Renal cortical epithelial cell (primary cell): ENCODE results near the gene MED8. TPM values are rescaled to one million over a fixed set of nuclear protein-coding genes. Genes with fewer than 3 reads are reported as not detected.
"Not testable (repeated sequence)": the region's sequence is repeated elsewhere in the genome, so short reads cannot be mapped to it uniquely, and the experiment has no call there.

Experiments
- DNase-seq: peaks from one replicate; pipeline ENCODE4 v3.0.0-alpha.2; 2011; ENCODE audit warnings: low read depth
- total RNA-seq: library from RNA; depleted of rRNA; stranded (reverse); fragments of >200 nt; gene quantifications from 2 replicates; pipeline ENCODE4 v1.2.3, GENCODE V29; 2014

Gene MED8
- total RNA-seq, 1 donor from 2014 or later: 40.2 TPM

DNA sequence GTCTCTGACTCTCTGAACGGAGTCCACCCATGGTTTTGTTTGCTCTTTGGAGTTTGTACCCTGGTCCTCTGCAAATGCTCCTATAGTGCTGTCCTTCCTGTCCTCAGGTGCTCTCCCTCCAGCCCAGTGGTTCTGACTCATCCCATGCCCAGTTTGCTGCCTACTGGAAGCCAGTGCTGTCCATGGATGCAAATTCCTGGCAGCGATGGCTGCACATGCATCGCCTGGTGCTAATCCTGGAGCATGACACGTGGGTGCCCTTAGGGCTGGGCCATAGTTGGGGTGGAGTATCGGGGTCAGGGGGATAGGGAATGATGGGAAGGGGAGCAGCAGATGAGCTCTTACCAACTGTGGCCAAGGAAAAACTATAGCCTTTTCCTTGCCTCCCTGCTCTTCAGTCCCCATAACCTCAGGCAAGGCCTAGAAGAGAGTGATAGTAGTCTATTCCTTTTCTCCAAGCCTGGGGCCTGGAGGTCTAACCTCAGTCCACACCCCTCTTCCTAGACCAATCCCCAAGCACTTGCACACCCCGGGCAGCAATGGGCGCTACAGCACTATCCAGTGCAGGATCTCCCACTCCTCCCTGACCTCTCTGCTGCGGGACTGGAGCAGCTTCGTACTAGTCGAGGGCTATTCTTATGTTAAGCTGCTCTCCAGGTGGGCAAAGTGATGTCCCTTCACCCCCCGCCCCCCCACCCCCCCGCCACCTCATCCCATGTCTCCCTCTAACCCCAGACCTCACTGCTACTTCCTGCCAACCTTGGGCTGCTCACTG lies 32.6 kb upstream of the MED8 start:
- peak; percentile 23 for DNase-seq

DNA sequence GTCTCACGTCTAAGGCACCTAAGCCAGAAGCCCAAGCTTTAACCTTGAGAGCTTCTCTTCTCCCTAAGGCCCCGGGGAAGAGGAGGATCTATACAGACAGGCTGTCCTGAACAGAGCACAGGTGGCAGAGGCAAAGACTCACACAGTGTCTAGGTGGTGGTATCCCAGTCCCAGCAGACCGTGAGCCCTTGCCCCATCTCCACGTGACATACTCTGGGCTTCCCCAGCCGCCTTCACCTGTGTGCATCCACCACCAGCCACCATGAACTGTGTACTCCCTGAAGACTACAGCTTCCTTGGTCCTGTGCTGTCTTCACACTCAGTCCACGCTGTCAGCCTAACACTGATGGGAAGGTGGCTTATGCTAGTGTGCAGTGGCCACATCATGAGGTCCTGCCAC lies 31.8 kb upstream of the MED8 start:
- DNase-seq: no peak

DNA sequence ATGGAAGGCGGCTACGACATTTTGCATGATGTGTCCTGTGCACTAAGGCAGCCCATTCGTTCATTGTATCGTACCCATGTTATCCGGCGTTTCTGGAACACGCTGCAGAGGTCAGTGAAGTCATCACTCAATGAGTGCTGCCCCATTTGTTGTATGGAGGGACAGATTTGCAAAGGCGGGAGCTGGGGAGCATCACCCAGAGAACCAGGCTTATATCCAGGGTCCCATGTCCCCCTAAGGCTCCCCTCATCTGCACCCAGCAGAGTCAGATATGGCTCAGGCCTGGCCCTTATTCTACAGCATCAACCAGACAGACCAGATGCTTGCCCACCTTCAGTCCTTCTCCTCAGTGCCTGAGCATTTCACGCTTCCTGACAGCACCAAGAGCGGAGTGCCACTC lies 31.3 kb upstream of the MED8 start:
- DNase-seq: no peak

DNA sequence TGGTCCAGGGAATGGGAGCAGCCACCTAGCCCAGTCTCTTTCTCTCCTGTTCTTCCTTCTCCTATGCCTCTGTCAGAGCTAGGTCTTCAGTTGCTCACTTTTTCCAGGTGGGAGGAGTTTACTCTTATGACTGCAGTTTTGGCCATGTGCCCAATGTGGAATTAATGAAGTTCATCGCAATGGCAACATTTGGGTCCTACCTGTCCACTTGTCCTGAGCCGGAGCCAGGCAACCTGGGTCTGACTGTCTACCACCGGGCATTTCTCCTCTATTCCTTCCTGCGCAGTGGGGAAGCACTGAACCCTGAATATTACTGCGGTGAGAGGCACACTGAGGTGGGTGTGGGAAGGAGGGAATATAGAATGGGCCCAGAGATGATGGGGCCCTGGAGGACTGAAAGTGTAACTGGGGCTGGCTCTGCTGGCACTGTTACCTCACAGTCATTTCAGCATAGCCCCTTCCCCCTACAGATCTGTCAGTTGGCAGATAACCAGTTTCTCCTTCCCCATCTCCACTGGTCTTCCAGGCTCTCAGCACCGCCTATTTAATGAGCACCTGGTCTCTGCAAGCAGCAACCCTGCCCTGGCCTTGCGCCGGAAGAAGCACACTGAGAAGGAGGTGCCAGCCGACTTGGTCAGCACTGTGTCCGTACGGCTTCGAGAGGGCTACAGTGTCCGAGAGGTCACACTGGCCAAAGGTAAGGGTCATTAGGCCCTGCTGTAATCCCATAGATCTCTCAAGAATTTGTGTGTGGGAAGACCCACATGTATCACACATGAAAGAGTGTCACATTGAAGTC lies 30.2 kb upstream of the MED8 start:
- DNase-seq: no peak

DNA sequence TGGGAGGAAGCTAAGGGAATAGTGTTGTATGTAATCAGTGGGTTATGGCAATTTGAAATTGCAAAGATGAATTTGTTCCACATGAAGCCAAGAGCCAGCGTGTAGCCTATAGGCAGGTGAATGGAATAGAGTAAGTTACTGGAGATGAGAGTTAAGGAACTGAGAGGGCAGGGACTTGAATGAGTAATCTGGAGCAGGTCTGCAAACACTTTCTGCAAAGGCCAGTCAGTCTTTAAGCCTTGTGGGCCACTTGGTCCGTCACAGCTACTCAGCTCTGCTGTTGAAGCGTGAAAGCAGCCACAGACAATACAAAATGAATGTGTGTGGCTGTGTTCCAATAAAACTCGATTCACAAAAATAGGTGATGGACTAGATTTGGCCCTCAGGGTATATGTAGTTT lies 29.3 kb upstream of the MED8 start:
- no peak for DNase-seq

DNA sequence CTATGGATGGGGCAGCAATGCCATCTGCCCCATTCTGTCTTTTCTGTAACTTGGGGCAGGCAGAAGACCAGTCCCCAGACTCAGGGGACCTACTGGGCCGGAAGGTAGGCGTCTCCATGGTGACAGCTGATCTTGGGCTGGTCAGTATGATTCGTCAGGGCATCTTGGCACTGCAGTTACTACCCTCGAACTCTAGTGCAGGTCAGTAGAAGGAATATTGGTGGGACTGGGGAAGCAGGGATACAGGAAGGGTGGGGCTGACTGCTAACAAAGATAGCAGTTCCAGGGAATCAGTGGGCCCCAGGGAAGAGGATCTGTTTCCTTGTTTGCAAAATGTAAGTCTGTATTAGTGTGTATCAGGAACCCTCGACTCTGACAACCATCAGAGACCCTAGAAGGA lies 26.3 kb upstream of the MED8 start:
- no peak for DNase-seq

DNA sequence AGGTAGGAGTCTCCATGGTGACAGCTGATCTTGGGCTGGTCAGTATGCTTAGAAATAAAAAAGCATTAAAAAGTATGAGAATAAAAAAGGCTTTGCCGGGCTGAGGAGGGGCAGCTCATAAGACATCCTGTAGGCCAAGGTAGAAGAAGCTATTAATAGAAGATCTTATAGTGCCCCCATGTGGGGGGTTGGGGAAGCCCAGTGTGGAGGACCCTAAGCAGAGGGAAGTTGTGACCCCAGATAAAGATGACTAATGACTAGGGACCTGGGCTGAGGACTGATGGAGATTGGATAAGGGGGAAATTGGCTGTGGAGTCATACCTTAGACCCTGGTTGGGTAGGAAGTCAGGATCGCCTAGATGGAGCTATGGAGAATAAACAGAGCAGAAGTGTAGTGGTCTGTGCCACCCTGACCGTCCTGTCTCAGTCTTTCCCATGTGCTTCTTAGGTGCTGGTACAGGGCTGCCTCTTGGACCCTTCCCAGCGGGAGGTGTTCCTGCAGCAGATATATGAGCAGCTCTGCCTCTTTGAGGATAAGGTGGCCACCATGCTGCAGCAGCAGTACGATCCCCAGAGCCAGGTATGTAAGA lies 25.1 kb upstream of the MED8 start:
- DNase-seq: peak; percentile 48

DNA sequence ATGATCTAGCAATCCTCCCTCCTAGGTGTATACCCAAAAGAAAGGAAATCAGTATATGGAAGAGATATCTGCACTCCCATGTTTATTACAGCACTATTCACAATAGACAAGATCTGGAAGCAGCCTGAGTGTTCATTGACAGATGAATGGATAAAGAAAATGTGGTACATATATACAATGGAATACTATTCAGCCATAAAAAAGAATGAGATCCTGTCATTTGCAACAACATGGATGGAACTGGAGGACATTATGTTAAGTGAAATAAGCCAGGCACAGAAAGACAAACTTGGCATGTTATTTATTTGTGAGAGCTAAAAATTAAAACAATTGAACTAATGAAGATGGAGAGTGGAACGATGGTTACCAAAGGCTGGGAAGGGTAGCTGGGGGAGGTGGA lies 23.8 kb upstream of the MED8 start:
- DNase-seq: not testable (repeated sequence)

DNA sequence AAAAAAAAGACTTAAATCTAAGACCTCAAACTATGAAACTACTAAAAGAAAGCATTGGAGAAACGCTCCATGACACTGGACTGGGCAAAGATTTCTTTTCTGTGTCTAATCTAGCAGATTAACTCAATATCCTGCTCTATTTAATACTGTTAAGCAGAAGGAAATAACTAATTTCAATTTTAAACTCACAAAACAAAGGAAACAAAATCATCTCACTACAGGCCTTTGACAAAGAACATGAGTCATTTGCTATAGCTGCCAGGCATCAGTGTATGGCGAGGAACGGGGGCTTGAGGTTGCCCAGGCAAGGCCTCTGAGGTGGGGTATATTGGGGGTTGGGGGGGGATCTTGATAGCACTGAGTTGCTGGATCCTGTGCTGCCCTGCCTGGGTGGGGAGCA lies 21.0 kb upstream of the MED8 start:
- DNase-seq: no peak

DNA sequence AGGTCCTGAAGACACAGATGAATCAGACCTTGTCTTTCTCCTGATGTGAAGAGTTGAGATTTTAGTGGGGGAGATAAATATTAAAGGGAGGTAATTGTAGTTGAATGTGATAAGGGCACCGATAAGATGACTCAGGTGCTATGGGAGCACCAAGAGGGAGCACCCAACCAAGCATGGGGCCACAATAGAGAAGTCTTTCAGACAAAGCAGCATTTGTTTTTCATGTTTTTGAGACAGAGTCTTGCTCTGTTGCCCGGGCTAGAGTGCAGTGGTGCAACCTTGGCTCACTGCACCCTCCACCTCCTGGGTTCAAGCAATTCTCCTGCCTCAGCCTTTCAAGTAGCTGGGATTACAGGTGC lies 16.3 kb upstream of the MED8 start:
- no peak for DNase-seq

DNA sequence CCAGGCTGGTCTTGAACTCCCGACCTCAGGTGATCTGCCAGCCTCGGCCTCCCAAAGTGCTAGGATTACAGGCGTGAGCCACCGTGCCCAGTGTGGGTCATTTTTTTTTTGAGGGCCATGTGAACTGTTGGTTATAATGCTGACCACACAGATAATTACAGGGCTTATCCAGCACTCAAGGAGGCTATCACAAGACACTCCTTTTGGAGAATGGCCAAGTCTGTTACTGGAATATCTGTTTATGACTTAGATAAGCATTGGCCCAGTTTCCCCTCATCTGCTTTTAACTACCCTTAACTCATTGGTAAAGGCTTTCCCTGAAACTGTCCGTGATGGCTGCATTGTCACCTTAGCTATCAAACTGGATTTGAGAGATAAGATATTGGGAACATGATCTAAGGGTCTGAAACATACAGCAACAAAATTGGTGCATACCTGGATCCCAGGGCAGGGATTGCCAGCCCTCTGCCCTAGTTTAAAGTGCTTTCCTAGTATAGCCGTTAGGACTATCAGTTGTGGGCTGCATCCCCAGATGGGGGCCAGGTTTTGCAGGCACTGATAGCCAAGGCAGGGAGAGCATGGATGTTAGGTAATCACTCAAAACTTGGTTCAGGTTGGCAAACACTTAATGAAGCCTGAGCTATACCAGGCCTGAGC lies 15.7 kb upstream of the MED8 start:
- no peak for DNase-seq

DNA sequence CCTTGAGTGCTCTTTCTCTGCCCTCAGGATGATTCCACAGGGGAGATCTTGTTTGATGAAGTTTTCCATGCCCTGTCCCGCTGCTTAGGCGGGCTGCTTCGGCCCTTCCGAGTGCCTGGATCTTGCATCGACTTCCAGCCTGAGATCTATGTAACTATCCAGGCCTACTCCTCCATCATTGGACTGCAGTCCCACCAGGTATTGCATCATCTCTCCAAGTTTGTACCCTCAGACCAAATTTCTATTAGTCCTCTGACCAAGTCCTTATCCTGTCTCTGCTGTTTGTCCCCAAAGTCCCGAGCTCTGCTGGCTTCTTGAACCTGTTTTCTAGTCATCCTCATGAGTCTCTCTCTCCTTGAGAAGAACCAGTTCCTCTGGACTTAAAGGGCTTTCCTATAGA lies 14.8 kb upstream of the MED8 start:
- no peak for DNase-seq

DNA sequence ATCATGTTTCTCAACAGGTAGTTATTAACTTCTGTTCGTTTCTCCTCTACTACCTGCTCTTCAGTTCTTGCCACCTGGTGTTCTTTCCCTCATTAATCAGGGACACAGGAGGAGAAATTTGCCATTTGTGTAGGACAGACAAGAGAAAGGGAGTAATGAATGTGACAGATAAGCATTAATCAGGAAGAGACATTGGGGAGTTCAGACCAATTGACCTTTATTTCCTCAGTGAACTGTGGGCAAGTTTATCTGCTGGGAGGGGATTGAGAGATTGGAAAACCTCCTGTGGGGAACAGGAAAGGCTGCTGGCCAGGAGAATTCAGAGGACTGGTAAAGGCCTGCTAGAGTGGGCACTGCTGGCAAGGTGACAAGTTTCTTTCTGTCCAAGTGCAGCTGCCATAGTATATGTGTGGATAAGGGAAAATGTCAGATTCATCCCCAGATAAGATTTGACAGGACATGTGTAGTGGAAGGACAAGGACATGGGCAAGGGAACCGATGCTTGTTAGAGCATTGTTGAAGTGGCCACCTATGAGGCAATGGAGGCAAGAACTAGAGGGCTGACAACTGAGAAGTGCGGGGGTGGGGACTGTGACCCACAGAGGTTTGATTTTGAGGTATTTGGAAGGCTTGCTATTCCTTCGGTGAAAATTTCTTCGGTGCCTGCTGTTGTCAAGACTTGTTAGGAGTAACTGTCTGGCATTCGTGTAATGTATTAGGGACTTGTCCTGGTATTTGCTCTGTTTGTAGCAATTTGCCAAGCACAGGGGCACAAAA lies 12.7 kb upstream of the MED8 start:
- DNase-seq: no peak

DNA sequence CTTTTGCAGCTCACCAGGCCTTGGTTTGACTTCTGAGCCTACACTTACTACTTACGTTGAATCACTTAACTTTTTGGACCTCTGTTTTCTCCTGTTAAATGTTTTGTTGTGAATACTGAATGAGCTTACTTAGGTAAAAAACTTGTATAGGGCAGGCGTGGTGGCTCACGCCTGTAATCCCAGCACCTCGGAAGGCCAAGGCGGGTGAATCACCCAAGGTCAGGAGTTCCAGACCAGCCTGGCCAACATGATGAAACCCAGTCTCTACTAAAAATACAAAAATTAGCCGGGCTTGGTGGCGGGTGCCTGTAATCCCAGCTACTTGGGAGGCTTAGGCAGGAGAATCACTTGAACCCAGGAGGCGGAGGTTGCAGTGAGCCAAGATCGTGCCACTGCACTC lies 10.8 kb upstream of the MED8 start:
- not testable (repeated sequence) for DNase-seq

DNA sequence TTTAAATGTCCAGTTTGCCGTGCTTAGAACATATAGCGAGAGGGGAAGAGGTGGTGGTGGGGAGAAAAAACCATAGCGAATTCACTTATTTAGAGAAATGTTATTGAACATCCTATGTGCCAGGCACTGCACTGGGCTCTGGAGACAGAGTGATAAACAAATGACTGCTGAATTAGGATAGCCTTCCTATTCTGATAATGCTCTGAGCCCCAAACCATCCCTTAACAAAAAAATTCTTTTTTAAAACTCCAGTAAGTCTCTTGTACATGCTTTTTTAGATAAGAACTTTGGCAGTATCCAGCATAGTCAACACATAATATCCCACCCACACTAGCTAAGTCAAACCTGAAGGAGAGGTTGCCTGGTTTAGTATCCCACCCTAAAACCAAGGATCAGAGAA lies 8.6 kb upstream of the MED8 start:
- DNase-seq: no peak

DNA sequence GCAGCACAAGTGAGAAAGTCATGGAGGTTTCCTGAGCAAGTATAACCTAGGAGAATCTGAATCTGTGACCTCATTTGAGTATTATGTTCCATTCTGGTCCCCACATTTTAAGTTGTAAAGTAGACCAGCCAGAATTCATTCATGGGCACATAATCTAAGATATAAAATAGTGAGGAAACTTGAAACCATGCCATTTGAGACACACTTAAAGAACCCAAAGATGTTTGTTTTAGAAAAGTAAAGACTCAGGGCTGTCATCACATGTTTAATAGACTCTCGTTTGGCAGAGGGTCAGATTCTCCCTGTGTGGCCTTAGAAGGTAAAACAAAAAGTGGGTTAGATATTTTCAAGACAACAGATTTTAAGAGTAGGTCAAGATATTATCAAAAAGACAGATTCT lies 6.5 kb upstream of the MED8 start:
- DNase-seq: no peak

DNA sequence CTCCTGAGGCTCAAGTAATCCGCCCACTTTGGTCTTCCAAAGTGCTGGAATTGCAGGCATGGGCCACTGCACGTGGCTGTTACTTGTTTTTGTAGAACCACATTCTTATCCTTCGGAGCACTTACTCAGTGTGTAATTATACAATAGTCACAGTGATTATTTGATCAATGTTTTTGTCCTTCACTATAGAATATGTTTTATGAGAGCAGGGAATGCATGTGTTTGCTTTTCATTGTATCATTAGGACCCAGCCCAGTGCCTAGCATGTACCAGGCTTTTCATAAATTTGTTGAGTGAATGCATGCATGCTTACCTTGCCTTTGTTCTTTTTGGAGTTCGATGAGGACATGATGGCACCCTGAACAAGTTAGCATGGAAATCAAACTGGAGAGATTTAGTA lies 5.9 kb upstream of the MED8 start:
- no peak for DNase-seq

DNA sequence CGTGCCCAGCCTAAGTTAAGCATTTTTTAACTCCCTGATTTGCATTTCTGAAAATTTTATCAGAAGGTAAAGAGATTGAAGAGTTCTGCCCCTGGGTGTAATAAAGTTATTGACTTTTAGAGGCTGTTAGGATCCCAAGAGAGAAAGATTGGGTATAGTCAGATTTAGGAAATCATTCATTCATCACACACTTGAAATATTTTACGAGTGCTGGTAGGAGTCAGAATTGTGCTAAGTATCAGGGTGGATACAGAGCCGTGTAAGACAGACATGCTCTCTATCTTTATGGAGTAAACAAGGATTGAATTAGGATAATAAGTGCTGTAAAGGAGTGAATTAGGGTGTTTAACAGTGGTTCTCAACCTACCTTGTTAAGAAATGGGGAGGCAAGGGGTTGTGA lies 3.1 kb upstream of the MED8 start:
- DNase-seq: no peak

DNA sequence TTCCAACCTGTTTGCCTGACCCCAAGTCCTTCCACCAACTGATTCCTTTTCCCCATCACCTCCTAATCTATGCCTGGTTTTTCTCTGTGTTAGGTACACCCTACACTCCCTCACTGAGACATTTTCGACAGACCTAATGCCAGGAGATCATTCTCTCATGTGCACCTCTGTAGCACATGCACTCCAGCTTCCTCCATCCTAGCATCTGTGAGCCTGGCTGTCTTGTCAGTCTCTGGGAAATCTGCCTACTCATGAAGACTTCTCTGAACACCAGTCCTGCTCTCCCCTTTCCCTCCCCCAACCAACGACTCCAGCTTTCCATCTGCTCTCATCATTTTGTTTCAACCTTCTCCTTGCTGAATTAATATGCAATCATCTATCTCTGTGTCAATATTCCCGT lies 987 bp downstream of the MED8 start:
- no peak for DNase-seq

DNA sequence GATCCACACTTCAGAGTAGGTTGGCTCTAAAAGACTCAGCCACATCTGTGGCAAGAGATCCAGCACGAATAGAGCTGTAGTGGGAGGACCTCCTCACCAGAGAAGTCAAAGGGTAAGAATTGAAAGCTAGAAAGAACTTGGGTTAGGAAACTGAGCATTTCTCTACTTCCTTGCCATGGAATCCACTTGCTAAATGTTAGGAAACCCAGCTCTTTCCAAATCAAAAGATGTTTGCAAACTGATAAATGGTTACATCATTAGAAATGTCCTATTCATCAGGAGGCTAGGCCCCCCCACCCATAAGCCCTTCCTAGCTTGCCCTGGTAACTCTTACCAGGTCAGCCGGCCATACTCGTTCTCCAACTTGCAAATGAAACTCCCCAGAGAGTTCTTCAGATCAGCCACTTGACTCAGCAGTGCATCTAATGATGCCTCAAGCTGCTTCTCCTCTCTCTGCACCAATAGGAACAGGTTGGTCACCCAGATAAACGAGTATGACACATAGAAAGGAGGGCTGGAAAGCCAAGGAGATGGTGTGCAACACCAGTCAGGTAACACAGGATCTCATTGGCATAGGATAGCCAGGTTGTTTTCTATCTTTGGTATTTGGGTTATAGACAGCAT lies 1.5 kb downstream of the MED8 start:
- no peak for DNase-seq

DNA sequence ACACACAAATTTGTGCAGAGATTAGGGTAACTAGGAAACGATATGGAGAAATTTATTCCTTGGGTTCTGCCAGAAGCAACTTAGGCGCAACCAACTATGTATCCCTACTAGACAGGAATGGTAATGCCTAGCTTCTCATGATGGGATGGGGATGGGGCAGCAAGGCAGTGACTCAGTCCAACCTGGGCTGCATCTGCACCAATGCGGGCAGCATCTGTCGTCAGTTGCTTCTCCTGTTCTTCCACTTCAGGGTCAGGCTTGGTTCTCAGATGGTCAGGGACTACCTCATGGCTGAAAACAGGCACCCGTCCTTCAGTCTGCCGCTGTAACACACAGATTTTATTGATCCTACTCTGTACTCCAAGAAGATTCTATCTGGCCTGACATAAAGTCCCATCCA lies 2.9 kb downstream of the MED8 start:
- no peak for DNase-seq
